ENCODE data around the gene DENND11. TPM values are rescaled to one million over a fixed set of nuclear protein-coding genes. Genes with fewer than 3 reads are reported as not detected.

The DENND11 gene, protein sequence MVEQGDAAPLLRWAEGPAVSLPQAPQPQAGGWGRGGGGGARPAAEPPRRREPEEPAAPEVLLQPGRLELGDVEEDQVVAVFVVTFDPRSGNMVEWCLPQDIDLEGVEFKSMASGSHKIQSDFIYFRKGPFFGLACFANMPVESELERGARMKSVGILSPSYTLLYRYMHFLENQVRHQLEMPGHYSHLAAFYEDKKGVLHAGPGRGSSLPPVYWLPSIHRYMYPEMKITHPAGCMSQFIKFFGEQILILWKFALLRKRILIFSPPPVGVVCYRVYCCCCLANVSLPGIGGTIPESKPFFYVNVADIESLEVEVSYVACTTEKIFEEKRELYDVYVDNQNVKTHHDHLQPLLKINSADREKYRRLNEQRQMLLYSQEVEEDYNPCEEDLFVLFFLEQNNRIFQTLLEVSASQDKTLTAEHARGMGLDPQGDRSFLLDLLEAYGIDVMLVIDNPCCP
- 10 to 100 TPM; 46.7 to 55.7 (median 54.8) TPM for total RNA-seq
- 48.9 TPM for total RNA-seq (2013)
- 63.5 to 320 (median 162) reads per million in 29 experiments for total RNA-seq

DNA sequence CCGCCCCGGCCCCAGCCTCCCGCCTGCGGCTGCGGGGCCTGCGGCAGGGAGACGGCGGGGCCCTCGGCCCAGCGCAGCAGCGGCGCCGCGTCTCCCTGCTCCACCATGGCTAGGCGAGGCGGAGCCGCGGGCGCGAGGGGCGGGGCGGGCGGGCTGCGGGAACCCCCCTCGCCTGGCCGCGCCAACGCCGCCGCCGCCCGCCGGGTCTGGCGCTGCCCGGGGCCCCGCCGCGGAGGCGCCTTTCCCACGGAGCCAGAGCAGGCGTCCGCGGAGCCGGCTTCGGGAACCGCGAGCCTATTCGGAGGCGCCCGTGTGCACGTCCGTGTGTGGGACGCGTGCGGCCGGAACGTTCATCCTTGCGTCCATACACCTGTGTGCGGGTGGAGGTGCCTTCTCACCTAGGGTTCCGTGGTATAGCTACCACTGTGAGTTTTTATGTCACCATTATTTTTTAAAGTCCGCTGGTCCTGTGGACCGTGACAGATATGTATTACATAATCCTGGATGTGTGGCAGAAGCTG lies at the start of gene DENND11:
Gene DENND11 (minus strand): TSS at position 120 of the 521 bp plus-strand sequence. CDS start 13 bp downstream, at position 107.
- POLR2A ChIA-PET: interaction anchor here (0.5 to 1.3 kb wide), 6 partner anchors 28 to 605 kb away, joined by 3 to 8 read pairs (median 4); partner anchors contain the start of gene SSBP1 (in 1 of the 2)
- H3K9me3 ChIP-seq: no peaks in the 10 kb centered on the region
- Mint-ChIP-seq H3K9me3 (no peaks in the 10 kb centered on the region), H3K36me3 (no peaks in the 10 kb centered on the region), H3K27ac (peak within 1 kb of the TSS; percentile 80 to 87), H3K4me3 (peak within 1 kb of the TSS; percentile 84 to 94 (median 88)), H3K27me3 (no peaks in the 10 kb centered on the region), H3K4me1 (peaks cover 41 to 51% (median 44%) of the 10 kb centered on the region in 3 donors)
- H3K36me3 ChIP-seq (ENCODE audit: control insufficient read depth in 2 of 2, extremely low read depth in 1 of 2, insufficient read depth in 1 of 2, low read length in 1 of 2): no peaks in the 10 kb centered on the region
- peak within 1 kb of the TSS; percentile 59 to 80 for H3K4me3 ChIP-seq (ENCODE audit: control insufficient read depth in 1 of 2, extremely low read depth in 1 of 2, low read length in 1 of 2)
- H3K27me3 ChIP-seq (replicated peaks in 1 of 2; ENCODE audit: control insufficient read depth in 2 of 2, extremely low read depth in 1 of 2, insufficient read depth in 2 of 2, low read length in 1 of 2): no peaks in the 10 kb centered on the region
- peaks cover 4 to 20% of the 10 kb centered on the region in 2 experiments for H3K4me1 ChIP-seq (ENCODE audit: control insufficient read depth in 1 of 2, extremely low read depth in 1 of 2, insufficient read depth in 2 of 2, low read length in 2 of 2)
- peak; percentile 8 to 84 (median 48) for DNase-seq
- peak within 1 kb of the TSS; percentile 72 for H3K27ac ChIP-seq (ENCODE audit: low read length)
- CTCF ChIA-PET: interaction anchor here (0.6 to 2.1 kb wide), 6 partner anchors 35 to 1538 kb away, joined by 3 to 11 read pairs (median 8); partner anchors contain the start of gene SSBP1 (in 1 of the 2)
- peak; percentile 80 to 86 (median 84) for ATAC-seq (replicated peaks in 1 of 4)
- under 1% methylated on average over 53 of the region's 62 CpGs for WGBS (ENCODE audit: insufficient coverage)

DNA sequence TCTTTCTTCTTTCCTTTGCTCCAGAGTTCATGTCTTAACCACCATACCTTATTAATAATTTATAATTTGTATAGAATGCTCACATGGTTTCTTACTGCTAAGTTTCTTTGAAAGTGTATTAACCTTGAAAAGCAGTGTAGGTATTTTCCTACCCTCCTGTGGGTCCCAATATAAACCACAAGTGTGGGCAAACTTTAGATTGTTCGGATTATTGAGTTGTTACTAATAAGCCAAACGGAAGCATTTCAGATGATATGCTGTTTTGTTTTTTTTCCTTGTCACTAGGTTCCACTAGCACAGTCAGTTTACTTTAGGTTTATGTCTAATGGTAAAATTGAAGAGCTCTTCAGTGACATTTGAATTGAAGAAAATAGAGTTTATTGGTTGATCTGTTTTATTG lies 46.4 kb upstream of the DENND11 start:
- no peak for DNase-seq
- Mint-ChIP-seq H3K27ac (no peak overlapping the region), H3K9me3 (peaks cover 8 to 32% (median 10%) of the 10 kb centered on the region in 3 donors), H3K27me3 (no peaks in the 10 kb centered on the region), H3K4me3 (no peak overlapping the region), H3K36me3 (peaks cover 67% of the 10 kb centered on the region), H3K4me1 (peaks cover under 1 to 9% (median 6%) of the 10 kb centered on the region in 3 donors)
- H3K9me3 ChIP-seq: peaks cover 2% of the 10 kb centered on the region
- H3K4me3 ChIP-seq (ENCODE audit: control insufficient read depth in 1 of 2, extremely low read depth in 1 of 2, low read length in 1 of 2): no peak overlapping the region
- ChIA-PET CTCF (interaction anchor here in 1 of 2 donors (1.0 kb wide), 1 partner anchor 36 kb away, joined by 3 read pairs; no protein-coding TSS in a partner anchor), POLR2A (no interaction called here)
- H3K4me1 ChIP-seq (ENCODE audit: control insufficient read depth in 1 of 2, extremely low read depth in 1 of 2, insufficient read depth in 2 of 2, low read length in 2 of 2): no peaks in the 10 kb centered on the region
- no peak for ATAC-seq (replicated peaks in 1 of 4)
- peaks cover 13 to 87% of the 10 kb centered on the region in 2 donors for H3K36me3 ChIP-seq (ENCODE audit: control insufficient read depth in 2 of 2, extremely low read depth in 1 of 2, insufficient read depth in 1 of 2, low read length in 1 of 2)
- H3K27me3 ChIP-seq (replicated peaks in 1 of 2; ENCODE audit: control insufficient read depth in 2 of 2, extremely low read depth in 1 of 2, insufficient read depth in 2 of 2, low read length in 1 of 2): no peaks in the 10 kb centered on the region
- H3K27ac ChIP-seq (ENCODE audit: low read length): no peak overlapping the region
- 80% methylated on average over 1 of the region's 2 CpGs for WGBS (ENCODE audit: insufficient coverage)

DNA sequence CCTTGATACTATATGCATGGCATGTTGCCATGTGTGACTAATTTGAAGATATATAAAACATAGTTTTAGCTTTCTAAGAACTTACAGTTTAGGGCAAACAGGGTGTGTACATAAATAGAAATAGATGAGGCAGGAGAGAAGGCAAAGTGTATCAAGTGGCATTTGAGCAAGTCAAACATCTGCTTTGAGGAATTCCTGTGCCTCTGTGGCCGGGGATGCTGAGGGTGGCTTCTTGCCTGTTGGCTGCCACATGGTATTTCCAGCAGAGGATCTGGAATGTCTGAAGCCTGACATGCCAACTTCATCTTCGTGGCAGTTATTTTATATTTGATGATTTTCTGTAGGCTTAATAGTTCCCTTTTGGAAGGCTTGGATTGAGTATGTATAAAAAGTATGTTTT lies 42.2 kb upstream of the DENND11 start:
- Mint-ChIP-seq H3K27me3 (no peaks in the 10 kb centered on the region), H3K4me3 (no peak overlapping the region), H3K36me3 (peaks cover 56% of the 10 kb centered on the region), H3K9me3 (no peaks in the 10 kb centered on the region), H3K4me1 (peaks cover 34 to 41% (median 39%) of the 10 kb centered on the region in 3 donors), H3K27ac (no peak overlapping the region)
- ChIA-PET CTCF (no interaction called here), POLR2A (no interaction called here)
- no peak for ATAC-seq (replicated peaks in 1 of 4)
- H3K4me3 ChIP-seq (ENCODE audit: control insufficient read depth in 1 of 2, extremely low read depth in 1 of 2, low read length in 1 of 2): no peak overlapping the region
- WGBS (ENCODE audit: insufficient coverage): 93% methylated on average over 2 of the region's 2 CpGs
- H3K27me3 ChIP-seq (replicated peaks in 1 of 2; ENCODE audit: control insufficient read depth in 2 of 2, extremely low read depth in 1 of 2, insufficient read depth in 2 of 2, low read length in 1 of 2): no peaks in the 10 kb centered on the region
- H3K9me3 ChIP-seq: no peaks in the 10 kb centered on the region
- DNase-seq: no peak
- H3K36me3 ChIP-seq (ENCODE audit: control insufficient read depth in 2 of 2, extremely low read depth in 1 of 2, insufficient read depth in 1 of 2, low read length in 1 of 2): peaks cover under 1 to 81% of the 10 kb centered on the region in 2 donors
- peaks cover 6 to 8% of the 10 kb centered on the region in 2 experiments for H3K4me1 ChIP-seq (ENCODE audit: control insufficient read depth in 1 of 2, extremely low read depth in 1 of 2, insufficient read depth in 2 of 2, low read length in 2 of 2)
- no peak overlapping the region for H3K27ac ChIP-seq (ENCODE audit: low read length)

DNA sequence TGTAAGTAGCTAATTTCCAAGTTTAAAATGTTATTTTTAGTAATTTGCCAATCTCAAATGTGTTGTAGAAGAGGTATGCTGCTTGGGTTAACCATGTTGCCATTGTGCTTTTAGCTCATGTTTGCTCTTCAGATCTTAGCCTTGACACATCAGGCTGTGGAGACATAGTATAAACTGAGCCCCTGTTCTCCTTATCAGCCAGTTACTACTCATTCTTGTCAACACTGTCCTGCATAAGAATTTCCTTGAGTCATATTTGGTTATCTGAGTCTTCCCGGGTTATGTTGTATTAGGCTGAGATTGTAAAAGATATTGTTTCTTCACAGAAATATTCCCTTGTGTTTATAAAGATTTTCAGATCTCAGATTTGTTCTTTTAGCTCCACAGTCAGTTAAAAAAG lies 40.3 kb upstream of the DENND11 start:
- Histone ChIP-seq H3K27me3 (replicated peaks in 1 of 2; ENCODE audit: control insufficient read depth in 2 of 2, extremely low read depth in 1 of 2, insufficient read depth in 2 of 2, low read length in 1 of 2) (no peaks in the 10 kb centered on the region), H3K4me3 (ENCODE audit: control insufficient read depth in 1 of 2, extremely low read depth in 1 of 2, low read length in 1 of 2) (no peak overlapping the region), H3K4me1 (ENCODE audit: control insufficient read depth in 1 of 2, extremely low read depth in 1 of 2, insufficient read depth in 2 of 2, low read length in 2 of 2) (peaks cover 11 to 14% of the 10 kb centered on the region in 2 experiments), H3K27ac (ENCODE audit: low read length) (no peak overlapping the region), H3K9me3 (no peaks in the 10 kb centered on the region), H3K36me3 (ENCODE audit: control insufficient read depth in 2 of 2, extremely low read depth in 1 of 2, insufficient read depth in 1 of 2, low read length in 1 of 2) (peaks cover 0 to 65% of the 10 kb centered on the region in 2 donors)
- ATAC-seq (replicated peaks in 1 of 4): no peak
- Mint-ChIP-seq H3K9me3 (no peaks in the 10 kb centered on the region), H3K27ac (no peak overlapping the region), H3K27me3 (no peaks in the 10 kb centered on the region), H3K36me3 (peaks cover 50% of the 10 kb centered on the region), H3K4me3 (no peak overlapping the region), H3K4me1 (peaks cover 51 to 57% (median 54%) of the 10 kb centered on the region in 3 donors)
- WGBS (ENCODE audit: insufficient coverage): no CpG with 5 or more reads among the region's 1 CpG
- CTCF ChIA-PET: interaction anchor here (0.6 to 0.9 kb wide), 4 partner anchors 40 to 1116 kb away, joined by 3 to 5 read pairs (median 3); no protein-coding TSS in a partner anchor
- no peak for DNase-seq
- POLR2A ChIA-PET: no interaction called here

DNA sequence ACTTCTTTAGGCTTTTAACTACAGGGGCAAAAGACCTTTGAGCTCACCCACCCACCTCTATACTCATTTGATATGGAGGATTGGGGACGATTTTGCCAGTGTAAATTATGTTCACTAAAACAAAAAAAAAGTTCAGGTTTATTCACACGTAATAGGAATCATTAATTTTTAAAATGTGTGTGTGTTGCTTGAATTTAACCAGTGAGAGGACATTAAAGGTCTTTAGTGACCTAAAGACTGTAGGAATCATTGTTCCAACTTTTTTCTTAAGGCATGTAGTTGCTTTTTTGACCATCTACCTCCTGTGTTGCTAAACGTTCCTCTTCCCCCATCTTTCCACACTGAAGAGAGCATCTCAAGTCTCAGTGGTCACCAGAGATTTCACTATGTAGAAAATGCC lies 37.3 kb upstream of the DENND11 start:
- peak overlapping the region in 1 of 2 donors; percentile 65 for H3K4me3 ChIP-seq (ENCODE audit: control insufficient read depth in 1 of 2, extremely low read depth in 1 of 2, low read length in 1 of 2)
- 83% methylated on average over 1 of the region's 3 CpGs for WGBS (ENCODE audit: insufficient coverage)
- ChIA-PET POLR2A (interaction anchor here in 1 of 2 donors (0.6 to 1.9 kb wide), 3 partner anchors 38 to 87 kb away, joined by 3 to 8 read pairs (median 4); no protein-coding TSS in a partner anchor), CTCF (interaction anchor here in 1 of 2 donors (1.1 to 3.9 kb wide), 3 partner anchors 29 to 85 kb away, joined by 3 to 39 read pairs (median 5); no protein-coding TSS in a partner anchor)
- no peaks in the 10 kb centered on the region for H3K27me3 ChIP-seq (replicated peaks in 1 of 2; ENCODE audit: control insufficient read depth in 2 of 2, extremely low read depth in 1 of 2, insufficient read depth in 2 of 2, low read length in 1 of 2)
- Mint-ChIP-seq H3K27ac (no peak overlapping the region), H3K4me3 (peak overlapping the region; percentile 96 to 98 (median 97)), H3K4me1 (peaks cover 55 to 63% (median 63%) of the 10 kb centered on the region in 3 donors), H3K27me3 (no peaks in the 10 kb centered on the region), H3K36me3 (peaks cover 41% of the 10 kb centered on the region), H3K9me3 (no peaks in the 10 kb centered on the region)
- no peak for DNase-seq
- H3K4me1 ChIP-seq (ENCODE audit: control insufficient read depth in 1 of 2, extremely low read depth in 1 of 2, insufficient read depth in 2 of 2, low read length in 2 of 2): peaks cover 14 to 18% of the 10 kb centered on the region in 2 experiments
- no peak for ATAC-seq (replicated peaks in 1 of 4)
- peak overlapping the region; percentile 87 for H3K27ac ChIP-seq (ENCODE audit: low read length)
- H3K36me3 ChIP-seq (ENCODE audit: control insufficient read depth in 2 of 2, extremely low read depth in 1 of 2, insufficient read depth in 1 of 2, low read length in 1 of 2): peaks cover 0 to 44% of the 10 kb centered on the region in 2 donors
- no peaks in the 10 kb centered on the region for H3K9me3 ChIP-seq

DNA sequence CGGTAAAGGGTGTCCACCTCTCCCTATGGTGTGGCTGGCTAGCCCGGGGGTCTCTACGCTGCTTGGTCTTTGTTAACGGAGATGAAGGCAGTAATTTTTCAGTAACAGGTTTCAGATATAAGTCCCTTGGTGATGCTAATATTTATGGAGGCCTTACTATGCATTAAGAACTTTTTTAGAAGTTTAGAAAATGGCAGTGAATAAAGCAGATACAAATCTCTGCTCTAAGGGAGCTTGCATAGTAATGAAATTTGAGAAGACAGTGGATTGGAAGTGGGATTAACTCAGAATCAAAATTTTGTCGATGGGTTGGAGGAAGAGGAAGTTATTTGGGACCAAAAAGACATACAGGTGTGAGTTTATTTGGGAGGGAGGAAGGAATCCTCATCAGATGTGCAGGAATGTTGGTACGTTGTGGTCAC lies 36.6 kb upstream of the DENND11 start:
- Histone ChIP-seq H3K4me1 (ENCODE audit: control insufficient read depth in 1 of 2, extremely low read depth in 1 of 2, insufficient read depth in 2 of 2, low read length in 2 of 2) (peaks cover 14 to 18% of the 10 kb centered on the region in 2 experiments), H3K9me3 (no peaks in the 10 kb centered on the region), H3K36me3 (ENCODE audit: control insufficient read depth in 2 of 2, extremely low read depth in 1 of 2, insufficient read depth in 1 of 2, low read length in 1 of 2) (peaks cover 0 to 38% of the 10 kb centered on the region in 2 donors), H3K27me3 (replicated peaks in 1 of 2; ENCODE audit: control insufficient read depth in 2 of 2, extremely low read depth in 1 of 2, insufficient read depth in 2 of 2, low read length in 1 of 2) (no peaks in the 10 kb centered on the region), H3K27ac (ENCODE audit: low read length) (peak overlapping the region; percentile 87), H3K4me3 (ENCODE audit: control insufficient read depth in 1 of 2, extremely low read depth in 1 of 2, low read length in 1 of 2) (peak overlapping the region; percentile 65 to 96)
- Mint-ChIP-seq H3K27me3 (no peaks in the 10 kb centered on the region), H3K27ac (peak overlapping the region; percentile 95 to 97), H3K36me3 (peaks cover 34% of the 10 kb centered on the region), H3K9me3 (no peaks in the 10 kb centered on the region), H3K4me1 (peaks cover 55 to 59% (median 56%) of the 10 kb centered on the region in 3 donors), H3K4me3 (peak overlapping the region; percentile 96 to 98 (median 97))
- CTCF ChIA-PET: interaction anchor here in 1 of 2 donors (0.9 to 3.9 kb wide), 11 partner anchors 29 to 1040 kb away, joined by 3 to 39 read pairs (median 5); partner anchors contain the start of genes DENND11 and WEE2
- ATAC-seq (replicated peaks in 1 of 4) (no peak), DNase-seq (no peak)
- POLR2A ChIA-PET: interaction anchor here in 1 of 2 donors (0.6 to 1.9 kb wide), 3 partner anchors 37 to 86 kb away, joined by 3 to 8 read pairs (median 4); no protein-coding TSS in a partner anchor
- WGBS (ENCODE audit: insufficient coverage): 0% methylated on average over 6 of the region's 6 CpGs

All from T-cell (primary cell).